ENCODE data around the gene CARHSP1.

GRCh38 chr16:8863594-8864424 is 5.0 kb downstream of the CARHSP1 start:
- TF ChIP-seq CTCF (IDR thresholded peaks at IDR 0.05) (peak in 2 of 6 experiments; percentile 20 to 33), POLR2A (IDR thresholded peaks at IDR 0.05) (peak in 1 of 2 donors; percentile 72)
